HepG2 (cell line): Measurements from ENCODE around the gene KBTBD2. TPM values are rescaled to one million over a fixed set of nuclear protein-coding genes. Genes with fewer than 3 reads are reported as not detected.

Source experiments
- ATF5 ChIP-seq: sonication (generic); formaldehyde crosslinking; IDR thresholded peaks from 2 replicates; pipeline ENCODE4 v1.4.0; 2020; ENCODE audit warnings: mild to moderate bottlenecking, low read depth, missing genetic modification reagents
- ATRX ChIP-seq: sonication (generic); formaldehyde crosslinking; IDR thresholded peaks from 2 replicates; pipeline ENCODE4 v1.4.0; 2020; ENCODE audit warnings: missing genetic modification reagents, borderline replicate concordance
- ESRRA ChIP-seq: sonication (generic); formaldehyde crosslinking; IDR thresholded peaks from 2 replicates; pipeline ENCODE4 v1.5.1; 2020; ENCODE audit warnings: mild to moderate bottlenecking, low read depth, missing genetic modification reagents
- FOXO1 ChIP-seq: sonication (generic); formaldehyde crosslinking; IDR thresholded peaks from 2 replicates; pipeline ENCODE4 v1.4.0; 2020; ENCODE audit warnings: missing genetic modification reagents
- HBP1 ChIP-seq: IDR thresholded peaks from 2 replicates; pipeline ENCODE4 v1.6.1; 2016; ENCODE audit warnings: low read depth, control low read depth
- JUNB ChIP-seq: sonication (generic); formaldehyde crosslinking; IDR thresholded peaks from 2 replicates; pipeline ENCODE4 v1.8.0; 2022; ENCODE audit warnings: missing genetic modification reagents, mild to moderate bottlenecking, borderline replicate concordance
- KLF11 ChIP-seq: IDR thresholded peaks from 2 replicates; pipeline ENCODE4 v1.6.1; 2016; ENCODE audit warnings: missing compliant biosample characterization
- MNT ChIP-seq: fragments of 450-650 bp; IDR thresholded peaks from 2 replicates; pipeline ENCODE4 v1.6.1; 2016
- MTF1 ChIP-seq: sonication (generic); formaldehyde crosslinking; IDR thresholded peaks from 2 replicates; pipeline ENCODE4 v1.5.0; 2020; ENCODE audit warnings: missing genetic modification reagents
- PHF20 ChIP-seq: sonication (generic); formaldehyde crosslinking; IDR thresholded peaks from 2 replicates; pipeline ENCODE4 v1.5.0; 2020; ENCODE audit warnings: mild to moderate bottlenecking, missing genetic modification reagents
- POLR2A ChIP-seq, 2 experiments: IDR thresholded peaks; 2 replicates each; pipeline ENCODE4 v1.6.1; 2011; ENCODE audit warnings: low read depth in 2 of 2, low read length in 2 of 2, mild to moderate bottlenecking in 1 of 2, moderate library complexity in 1 of 2; ENCODE audit not compliant: insufficient read depth in 1 of 2
- SETDB1 ChIP-seq: sonication (generic); formaldehyde crosslinking; IDR thresholded peaks from 2 replicates; pipeline ENCODE4 v1.5.1; 2020; ENCODE audit warnings: missing genetic modification reagents, mild to moderate bottlenecking, borderline replicate concordance
- SNAPC2 ChIP-seq: sonication (generic); formaldehyde crosslinking; IDR thresholded peaks from 2 replicates; pipeline ENCODE4 v1.8.1; 2022; ENCODE audit warnings: mild to moderate bottlenecking, missing genetic modification reagents
- SP140L ChIP-seq: sonication (generic); formaldehyde crosslinking; IDR thresholded peaks from 2 replicates; pipeline ENCODE4 v1.4.0; 2020; ENCODE audit warnings: missing genetic modification reagents, borderline replicate concordance
- STAT5B ChIP-seq: sonication (generic); formaldehyde crosslinking; IDR thresholded peaks from 2 replicates; pipeline ENCODE4 v1.4.0; 2020; ENCODE audit warnings: missing genetic modification reagents
- TBX2 ChIP-seq: sonication (generic); formaldehyde crosslinking; IDR thresholded peaks from 2 replicates; pipeline ENCODE4 v1.5.0; 2020; ENCODE audit warnings: missing genetic modification reagents, mild to moderate bottlenecking, borderline replicate concordance
- ZMYM4 ChIP-seq: sonication (generic); formaldehyde crosslinking; IDR thresholded peaks from 2 replicates; pipeline ENCODE4 v1.8.1; 2023; ENCODE audit warnings: mild to moderate bottlenecking, missing genetic modification reagents
- ZNF333 ChIP-seq: sonication (generic); formaldehyde crosslinking; IDR thresholded peaks from 2 replicates; pipeline ENCODE4 v1.4.0; 2020; ENCODE audit warnings: mild to moderate bottlenecking, missing genetic modification reagents, borderline replicate concordance
- ZNF510 ChIP-seq: sonication (generic); formaldehyde crosslinking; IDR thresholded peaks from 2 replicates; pipeline ENCODE4 v1.4.0; 2020; ENCODE audit warnings: low read depth, mild to moderate bottlenecking, missing genetic modification reagents
- ZNF574 ChIP-seq: sonication (generic); formaldehyde crosslinking; IDR thresholded peaks from 2 replicates; pipeline ENCODE4 v1.4.0; 2020; ENCODE audit warnings: missing genetic modification reagents
- ZNF607 ChIP-seq: sonication (generic); formaldehyde crosslinking; IDR thresholded peaks from 2 replicates; pipeline ENCODE4 v1.5.1; 2020; ENCODE audit warnings: missing genetic modification reagents, mild to moderate bottlenecking, borderline replicate concordance
- ZNF660 ChIP-seq: sonication (generic); formaldehyde crosslinking; IDR thresholded peaks from 2 replicates; pipeline ENCODE4 v1.5.1; 2020; ENCODE audit warnings: mild to moderate bottlenecking, low read depth, missing genetic modification reagents, borderline replicate concordance
- polyA plus RNA-seq, 8 experiments: library from polyadenylated mRNA; depleted of rRNA in 3 of 8; stranded (reverse) in 7 of 8; unstranded in 1 of 8; fragments of >200 nt; fragmentation: Illumina TruSeq in 4 of 8; extraction: Trizol in 4 of 8; gene quantifications; 2 replicates each; pipeline versions ENCODE4 v1.2.1 to v1.2.3, GENCODE V29; 2011 to 2016; ENCODE audit warnings: low read depth in 4 of 8, missing spikeins in 1 of 8, mixed read lengths in 1 of 8; ENCODE audit not compliant: insufficient read depth in 1 of 8
- total RNA-seq, 5 experiments: library from RNA; depleted of rRNA; stranded (reverse); fragments of >200 nt; fragmentation: Illumina TruSeq; extraction: Trizol; gene quantifications; 2 replicates each; pipeline ENCODE4 v1.2.3, GENCODE V29; 2016; ENCODE audit warnings: low read depth in 1 of 5
- TF ChIP-seq, protein P1 (sequence below): IDR thresholded peaks from 2 replicates; pipeline ENCODE4 v1.6.1; 2016

KBTBD2 gene
- total and polyA plus RNA-seq, 2 of the 13 experiments (the other 11 are each of a cell fraction or from before 2014, with no cell fraction given), result 24.0 to 25.2 TPM

DNA sequence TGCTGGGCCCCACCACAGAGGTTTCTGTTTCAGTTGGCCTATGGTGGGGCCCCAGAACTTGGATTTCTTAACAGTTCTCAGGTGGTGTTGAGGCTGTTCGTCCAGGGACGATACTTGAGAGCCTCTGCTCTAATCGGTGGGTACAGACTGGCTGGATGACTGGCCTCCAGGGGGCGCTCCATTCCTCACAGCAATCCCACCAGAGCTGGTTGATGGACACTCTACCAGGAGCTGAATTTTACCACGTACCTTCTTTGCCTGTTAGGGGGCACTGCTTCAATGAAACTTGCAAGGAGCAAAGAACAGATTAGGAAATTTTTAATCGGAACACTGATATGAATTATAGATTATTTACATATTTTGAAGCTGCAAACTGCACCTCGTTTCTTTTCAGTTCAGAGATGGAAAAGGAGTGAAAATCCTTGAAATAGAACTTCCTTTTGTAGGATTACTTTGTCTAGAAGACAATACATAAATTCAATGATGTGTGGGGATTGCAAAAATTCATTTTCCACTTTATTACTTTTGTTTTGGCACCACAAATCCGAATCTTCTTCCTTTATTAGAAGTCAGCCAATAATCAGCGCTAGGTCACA lies 44.8 kb downstream of the KBTBD2 start (continued):
- no peak for TF ChIP-seq TBX2 (CRISPR knock-in tag)
- TF ChIP-seq ESRRA (CRISPR knock-in tag), result no peak
- no peak for TF ChIP-seq MTF1 (CRISPR knock-in tag)
- TF ChIP-seq ZMYM4 (CRISPR knock-in tag), result peak; percentile 43
- no peak for TF ChIP-seq FOXO1 (CRISPR knock-in tag)
- TF ChIP-seq, protein P1, sequence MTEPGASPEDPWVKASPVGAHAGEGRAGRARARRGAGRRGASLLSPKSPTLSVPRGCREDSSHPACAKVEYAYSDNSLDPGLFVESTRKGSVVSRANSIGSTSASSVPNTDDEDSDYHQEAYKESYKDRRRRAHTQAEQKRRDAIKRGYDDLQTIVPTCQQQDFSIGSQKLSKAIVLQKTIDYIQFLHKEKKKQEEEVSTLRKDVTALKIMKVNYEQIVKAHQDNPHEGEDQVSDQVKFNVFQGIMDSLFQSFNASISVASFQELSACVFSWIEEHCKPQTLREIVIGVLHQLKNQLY, result no peak
- TF ChIP-seq ATF5, result no peak
- TF ChIP-seq PHF20 (CRISPR knock-in tag), result no peak
- no peak for TF ChIP-seq ZNF607
- TF ChIP-seq SETDB1 (CRISPR knock-in tag), result no peak
- no peak for TF ChIP-seq ZNF333 (CRISPR knock-in tag)
- TF ChIP-seq MNT, result no peak
- TF ChIP-seq ZNF660 (CRISPR knock-in tag), result no peak
- no peak for TF ChIP-seq JUNB (CRISPR knock-in tag)
- no peak for TF ChIP-seq SP140L (CRISPR knock-in tag)
- no peak for TF ChIP-seq STAT5B (CRISPR knock-in tag)
- no peak for TF ChIP-seq KLF11 (CRISPR knock-in tag)
- TF ChIP-seq POLR2A (IDR thresholded peaks at IDR 0.05; ENCODE audit: insufficient read depth in 1 of 2, low read depth in 2 of 2, low read length in 2 of 2), result no peak
- TF ChIP-seq ZNF574 (CRISPR knock-in tag), result peak; percentile 97
- no peak for TF ChIP-seq HBP1 (CRISPR knock-in tag)
- TF ChIP-seq ZNF510 (CRISPR knock-in tag), result no peak
- no peak for TF ChIP-seq ATRX
- no peak for TF ChIP-seq SNAPC2
